Activated T-cell treated with anti-CD3 and anti-CD28 coated beads for 24 hours (primary cell): ENCODE measurements around the gene CSKMT.
"Not testable (repeated sequence)": the region's sequence is repeated elsewhere in the genome, so short reads cannot be mapped to it uniquely, and the experiment has no call there.

Experiments used
- DNase-seq: peaks from one replicate; pipeline ENCODE4 v3.0.0-alpha.2; 2020; ENCODE audit warnings: low read depth

The CSKMT gene

GRCh38 chr11:62665075-62665598 lies at the start of gene CSKMT, which contains the start of gene C11orf98:
TSS of gene CSKMT (plus strand) at chr11:62665312. CDS start at chr11:62665880, 568 bp downstream.
TSS of gene C11orf98 (minus strand) at chr11:62665210. CDS start at chr11:62665169, 41 bp downstream.
- DNase-seq = peak; percentile 95

GRCh38 chr11:62615521-62615920 lies 49.6 kb upstream of the CSKMT start:
- DNase-seq = no peak

- DNase-seq = not testable (repeated sequence)
Observed at GRCh38 chr11:62616957-62617356, 48.2 kb upstream of the CSKMT start.

GRCh38 chr11:62621027-62621566 lies 44.0 kb upstream of the CSKMT start:
- no peak for DNase-seq

GRCh38 chr11:62621567-62622470 lies 43.3 kb upstream of the CSKMT start, which contains the start of gene B3GAT3:
TSS of gene B3GAT3 (minus strand) at chr11:62621986. CDS start at chr11:62621947, 39 bp downstream.
- DNase-seq = peak; percentile 96

- no peak for DNase-seq
Observed at GRCh38 chr11:62622476-62623089, 42.5 kb upstream of the CSKMT start.

- no peak for DNase-seq
Observed at GRCh38 chr11:62627713-62628112, 37.4 kb upstream of the CSKMT start.

GRCh38 chr11:62632492-62632891 lies 32.6 kb upstream of the CSKMT start:
- DNase-seq = no peak

- no peak for DNase-seq
Observed at GRCh38 chr11:62644220-62644619, 20.9 kb upstream of the CSKMT start.

GRCh38 chr11:62645671-62645945 lies 19.5 kb upstream of the CSKMT start:
- no peak for DNase-seq

GRCh38 chr11:62645946-62646824 lies 18.9 kb upstream of the CSKMT start, which contains the start of gene GANAB:
TSS of gene GANAB (minus strand) at chr11:62646613. CDS start at chr11:62646599, 14 bp downstream.
- DNase-seq = peak; percentile 99

GRCh38 chr11:62646825-62647608 lies 18.1 kb upstream of the CSKMT start:
- DNase-seq = no peak

- DNase-seq = no peak
Observed at GRCh38 chr11:62647609-62648005, 17.5 kb upstream of the CSKMT start.

GRCh38 chr11:62648185-62648966 lies 16.7 kb upstream of the CSKMT start:
- no peak for DNase-seq

- DNase-seq = no peak
Observed at GRCh38 chr11:62648967-62649364, 16.1 kb upstream of the CSKMT start.

GRCh38 chr11:62649486-62649885 lies 15.6 kb upstream of the CSKMT start:
- DNase-seq = no peak

- not testable (repeated sequence) for DNase-seq
Observed at GRCh38 chr11:62650283-62650682, 14.8 kb upstream of the CSKMT start.

- no peak for DNase-seq
Observed at GRCh38 chr11:62652161-62653006, 12.7 kb upstream of the CSKMT start.

- DNase-seq = no peak
Observed at GRCh38 chr11:62654297-62654696, 10.8 kb upstream of the CSKMT start.
